ENCODE results near the gene TNIP1. TPM values are rescaled to one million over a fixed set of nuclear protein-coding genes. Genes with fewer than 3 reads are reported as not detected.

TNIP1 gene
- total RNA-seq, 4 donors from 2014 or later = 91.4 to 136 (median 114) TPM

DNA sequence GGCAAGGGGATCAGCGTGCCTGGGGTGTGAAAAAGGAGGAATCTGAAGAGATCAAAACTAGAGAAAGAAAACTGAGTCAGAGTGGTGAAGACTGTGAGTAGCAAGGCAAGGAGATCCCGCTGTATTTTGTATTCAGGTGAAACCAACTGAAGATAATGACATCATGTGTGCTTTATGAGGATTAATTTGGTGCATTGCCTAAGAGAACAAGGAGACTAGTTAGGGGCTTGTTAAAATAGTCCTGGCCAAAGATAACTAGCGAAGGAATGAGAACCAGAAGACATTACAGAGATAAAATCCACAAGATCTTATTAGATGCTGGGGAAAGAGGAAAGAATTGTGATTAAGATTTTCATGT, 77.4 kb downstream of the TNIP1 start:
- WGBS = 95% methylated on average over 3 of the region's 3 CpGs
- intact Hi-C loops (cut with DNase I) = loop anchor here (1.0 to 10.0 kb wide), 2 partner anchors 44 to 219 kb away; no protein-coding TSS in a partner anchor
- Histone ChIP-seq H3K27ac (replicated peaks in 1 of 4) (peak overlapping the region; percentile 84 to 94 (median 89)), H3K36me3 (no peaks in the 10 kb centered on the region), H3K27me3 (no peaks in the 10 kb centered on the region), H3K4me3 (no peak overlapping the region), H3K9me3 (no peaks in the 10 kb centered on the region), H3K4me1 (peaks cover 54 to 78% (median 76%) of the 10 kb centered on the region in 4 donors)
- TF ChIP-seq EP300 (IDR thresholded peaks at IDR 0.05) (no peak), POLR2AphosphoS5 (IDR thresholded peaks at IDR 0.05) (no peak), POLR2A (IDR thresholded peaks at IDR 0.05; ENCODE audit: low read depth) (no peak)
- TF ChIP-seq, protein P1, sequence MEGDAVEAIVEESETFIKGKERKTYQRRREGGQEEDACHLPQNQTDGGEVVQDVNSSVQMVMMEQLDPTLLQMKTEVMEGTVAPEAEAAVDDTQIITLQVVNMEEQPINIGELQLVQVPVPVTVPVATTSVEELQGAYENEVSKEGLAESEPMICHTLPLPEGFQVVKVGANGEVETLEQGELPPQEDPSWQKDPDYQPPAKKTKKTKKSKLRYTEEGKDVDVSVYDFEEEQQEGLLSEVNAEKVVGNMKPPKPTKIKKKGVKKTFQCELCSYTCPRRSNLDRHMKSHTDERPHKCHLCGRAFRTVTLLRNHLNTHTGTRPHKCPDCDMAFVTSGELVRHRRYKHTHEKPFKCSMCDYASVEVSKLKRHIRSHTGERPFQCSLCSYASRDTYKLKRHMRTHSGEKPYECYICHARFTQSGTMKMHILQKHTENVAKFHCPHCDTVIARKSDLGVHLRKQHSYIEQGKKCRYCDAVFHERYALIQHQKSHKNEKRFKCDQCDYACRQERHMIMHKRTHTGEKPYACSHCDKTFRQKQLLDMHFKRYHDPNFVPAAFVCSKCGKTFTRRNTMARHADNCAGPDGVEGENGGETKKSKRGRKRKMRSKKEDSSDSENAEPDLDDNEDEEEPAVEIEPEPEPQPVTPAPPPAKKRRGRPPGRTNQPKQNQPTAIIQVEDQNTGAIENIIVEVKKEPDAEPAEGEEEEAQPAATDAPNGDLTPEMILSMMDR (IDR thresholded peaks at IDR 0.05) = no peak
- no peak for DNase-seq (ENCODE audit: extremely low spot score)

DNA sequence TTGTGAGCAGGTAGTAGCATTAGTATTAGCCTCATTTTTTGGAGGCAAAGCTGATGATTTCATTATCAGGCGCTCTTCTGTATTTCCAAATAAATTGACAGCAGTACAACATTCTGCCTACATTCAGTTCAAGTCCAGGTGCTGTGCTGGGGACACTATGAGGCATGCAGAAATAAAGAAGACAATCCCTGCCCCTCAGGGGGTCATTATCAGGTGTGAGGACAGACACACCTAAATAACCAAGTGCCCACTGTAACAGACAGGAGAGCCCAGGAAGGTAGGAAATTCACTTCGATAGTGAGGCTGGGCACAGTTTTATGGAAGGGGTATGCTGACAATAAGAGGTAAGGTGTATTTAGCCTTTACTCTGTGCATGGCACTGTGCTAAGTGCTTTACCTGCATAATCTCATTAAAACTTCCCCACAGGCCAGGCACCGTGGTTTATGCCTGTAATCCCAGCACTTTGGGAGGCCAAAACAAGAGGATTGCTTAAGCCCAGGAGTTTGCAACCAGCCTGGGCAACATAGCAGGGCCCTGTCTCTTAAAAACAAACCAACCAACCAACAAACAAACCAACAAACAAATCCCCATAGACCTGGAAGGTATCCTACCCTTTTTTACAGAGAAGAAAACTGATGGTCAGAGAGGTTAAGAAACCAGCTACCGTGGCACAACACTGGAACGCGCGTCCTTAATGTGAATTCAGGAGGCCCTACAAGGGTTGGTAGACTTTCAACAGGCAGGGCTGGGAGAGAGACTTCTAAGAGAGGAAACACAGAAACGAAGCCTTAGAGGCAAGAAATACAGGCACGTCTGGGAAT, 77.9 kb downstream of the TNIP1 start:
- intact Hi-C loops (cut with DNase I) = loop anchor here (1.0 to 10.0 kb wide), 2 partner anchors 44 to 218 kb away; no protein-coding TSS in a partner anchor
- TF ChIP-seq EP300 (IDR thresholded peaks at IDR 0.05) (no peak), POLR2AphosphoS5 (IDR thresholded peaks at IDR 0.05) (no peak), POLR2A (IDR thresholded peaks at IDR 0.05; ENCODE audit: low read depth) (no peak)
- TF ChIP-seq, protein P1 (IDR thresholded peaks at IDR 0.05) = no peak
- DNase-seq (ENCODE audit: extremely low spot score) = no peak
- Histone ChIP-seq H3K27me3 (no peaks in the 10 kb centered on the region), H3K36me3 (no peaks in the 10 kb centered on the region), H3K4me1 (peaks cover 54 to 75% (median 70%) of the 10 kb centered on the region in 4 donors), H3K9me3 (no peaks in the 10 kb centered on the region), H3K4me3 (no peak overlapping the region), H3K27ac (replicated peaks in 1 of 4) (peak overlapping the region; percentile 84 to 94 (median 89))
- WGBS = 89% methylated on average over 9 of the region's 9 CpGs

DNA sequence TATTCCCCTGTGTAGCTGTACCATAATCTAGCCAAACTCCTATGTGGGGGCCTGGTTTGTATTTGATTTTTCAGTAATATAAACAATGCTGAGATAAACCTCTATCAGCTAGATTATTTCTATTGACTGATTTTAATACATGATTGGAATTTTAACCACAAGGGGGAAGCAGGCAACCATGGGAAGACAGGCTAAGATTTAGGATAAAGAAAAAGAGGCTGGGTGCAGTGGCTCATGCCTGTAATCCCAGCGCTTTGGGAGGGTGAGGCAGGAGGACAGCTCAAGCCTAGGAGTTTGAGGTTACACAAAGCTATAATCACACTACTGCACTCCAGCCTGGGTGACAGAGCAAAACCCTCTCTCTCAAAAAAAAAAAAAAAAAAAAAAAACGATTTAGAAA, 78.6 kb downstream of the TNIP1 start:
- Histone ChIP-seq H3K4me1 (peaks cover 49 to 68% (median 64%) of the 10 kb centered on the region in 4 donors), H3K9me3 (no peaks in the 10 kb centered on the region), H3K27ac (replicated peaks in 1 of 4) (no peak overlapping the region), H3K36me3 (no peaks in the 10 kb centered on the region), H3K4me3 (no peak overlapping the region), H3K27me3 (no peaks in the 10 kb centered on the region)
- TF ChIP-seq, protein P1 (IDR thresholded peaks at IDR 0.05) = peak; percentile 51 to 68 (median 66)
- TF ChIP-seq POLR2A (IDR thresholded peaks at IDR 0.05; ENCODE audit: low read depth) = no peak
- no peak for DNase-seq (ENCODE audit: extremely low spot score)
- intact Hi-C loops (cut with DNase I) = loop anchor here (10.0 kb wide), 1 partner anchor 217 kb away; no protein-coding TSS in a partner anchor
- 33% methylated on average over 2 of the region's 2 CpGs for WGBS

DNA sequence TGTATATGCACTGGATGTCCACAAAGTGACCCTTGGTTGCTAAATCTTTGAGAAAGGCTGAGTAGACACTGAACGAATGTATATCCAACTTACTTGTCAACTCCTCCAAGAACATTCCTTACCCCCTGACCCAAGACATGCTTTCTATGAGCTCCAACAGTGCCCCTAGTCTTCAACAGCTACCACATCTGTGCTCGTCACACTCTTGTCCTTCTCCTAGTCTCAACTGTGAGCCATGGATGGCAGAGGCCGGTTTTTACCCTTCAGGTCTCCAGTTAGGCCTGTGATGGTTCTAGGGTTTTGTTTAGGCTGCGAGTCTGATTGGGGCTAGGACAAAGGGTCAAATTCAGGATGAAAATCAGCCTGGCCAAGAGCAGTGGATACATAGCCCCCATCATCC, 79.4 kb downstream of the TNIP1 start:
- H3K27ac ChIP-seq (replicated peaks in 1 of 4) = no peak overlapping the region
- no peaks in the 10 kb centered on the region for H3K9me3 ChIP-seq
- WGBS = 91% methylated on average over 4 of the region's 4 CpGs
- H3K36me3 ChIP-seq = no peaks in the 10 kb centered on the region
- no peak for TF ChIP-seq EP300 (IDR thresholded peaks at IDR 0.05)
- TF ChIP-seq POLR2AphosphoS5 (IDR thresholded peaks at IDR 0.05) = no peak
- TF ChIP-seq POLR2A (IDR thresholded peaks at IDR 0.05; ENCODE audit: low read depth) = no peak
- TF ChIP-seq, protein P1 (IDR thresholded peaks at IDR 0.05) = no peak
- peaks cover 41 to 60% (median 56%) of the 10 kb centered on the region in 4 donors for H3K4me1 ChIP-seq
- H3K4me3 ChIP-seq = no peak overlapping the region
- no peaks in the 10 kb centered on the region for H3K27me3 ChIP-seq
- intact Hi-C loops (cut with DNase I) = loop anchor here (10.0 kb wide), 1 partner anchor 217 kb away; no protein-coding TSS in a partner anchor
- no peak for DNase-seq (ENCODE audit: extremely low spot score)

Measured in esophagus muscularis mucosa (tissue), 4 donors.